ENCODE results near the gene ABCB8.

ABCB8 gene

DNA sequence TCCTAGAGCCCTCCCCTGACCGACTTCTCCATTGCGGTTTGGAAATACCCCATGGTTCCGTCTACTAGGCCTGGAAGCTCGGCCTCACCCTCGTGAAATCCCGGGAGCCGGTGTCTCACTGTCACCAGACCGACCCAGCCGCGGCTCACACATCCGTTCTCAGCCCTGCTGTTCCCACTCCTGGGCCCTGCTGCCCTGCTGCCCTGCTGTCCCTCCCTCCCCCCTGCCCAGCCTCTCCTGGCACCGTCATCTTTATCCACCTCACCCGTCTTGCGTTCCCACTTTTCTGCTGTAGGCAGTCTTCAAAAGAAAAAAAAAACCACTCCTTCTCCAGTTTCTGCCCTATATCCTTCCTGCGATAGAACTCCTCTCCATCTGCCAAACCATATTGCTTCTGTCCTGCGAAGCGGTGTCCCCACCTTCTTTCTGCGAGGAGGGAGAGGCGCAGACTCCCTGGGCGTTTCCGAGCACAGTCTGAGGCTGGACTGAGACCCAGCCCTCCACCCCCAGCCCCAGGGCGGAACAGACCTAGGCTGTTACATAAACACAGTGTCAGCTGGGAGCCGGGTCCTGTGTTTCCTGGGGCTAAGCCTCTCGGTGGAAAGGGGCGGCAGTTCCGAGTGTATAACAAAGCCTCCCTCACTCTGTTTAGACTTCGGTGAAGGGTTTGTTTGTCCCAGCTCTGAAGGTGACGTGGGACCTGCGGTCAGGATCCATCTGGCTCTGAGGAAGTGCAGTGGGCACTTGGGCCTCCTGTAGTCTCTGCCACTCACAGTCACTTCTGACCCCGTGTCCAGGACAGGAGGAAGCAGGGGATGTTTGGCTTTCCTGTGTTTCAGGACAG lies 60.8 kb downstream of the ABCB8 start:
- FAIRE-seq: no peak

DNA sequence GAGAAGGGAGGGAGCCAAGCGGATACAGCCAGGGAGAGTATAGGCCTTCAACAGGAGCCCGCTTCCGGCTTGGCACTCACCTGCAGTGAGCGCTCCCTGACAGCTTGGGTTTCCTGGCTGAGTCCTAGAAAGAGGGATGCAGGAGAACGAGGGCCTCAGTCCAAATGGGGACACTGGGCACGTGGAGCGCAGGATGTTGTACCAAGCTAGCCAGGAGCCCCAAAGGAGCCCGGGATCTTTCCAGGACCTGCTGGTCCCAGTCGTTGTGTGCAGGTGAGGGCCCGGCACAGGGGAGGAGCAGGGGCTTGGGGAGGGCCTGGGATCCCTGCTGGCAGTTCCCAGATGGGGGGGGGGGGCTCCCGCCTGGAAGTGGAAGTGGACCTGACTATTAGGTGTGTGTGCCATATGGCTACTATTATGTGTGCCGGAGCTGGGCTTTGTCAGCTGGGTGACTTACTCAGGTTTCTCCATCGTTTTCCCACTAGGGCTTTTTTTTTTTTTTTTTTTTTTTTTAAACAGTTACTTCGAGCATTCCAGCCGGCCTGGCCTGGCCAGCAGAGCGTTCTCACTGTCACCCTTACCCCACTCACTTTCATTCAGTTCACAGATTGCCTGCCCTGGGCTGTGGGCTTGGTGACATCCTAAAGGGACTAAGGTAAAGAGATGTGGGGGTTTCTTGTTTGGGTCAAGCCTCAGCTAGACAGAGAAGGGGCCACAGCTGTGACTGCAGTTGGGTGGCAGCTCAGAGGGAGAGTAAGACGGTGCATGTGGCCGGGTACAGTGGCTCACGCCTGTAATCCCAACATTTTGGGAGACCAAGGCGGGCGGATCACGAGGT lies 61.9 kb downstream of the ABCB8 start:
- FAIRE-seq: no peak

- no peak for FAIRE-seq
These were observed 62.8 kb downstream of the ABCB8 start for GRCh38 chr7:151091003-151091402.

DNA sequence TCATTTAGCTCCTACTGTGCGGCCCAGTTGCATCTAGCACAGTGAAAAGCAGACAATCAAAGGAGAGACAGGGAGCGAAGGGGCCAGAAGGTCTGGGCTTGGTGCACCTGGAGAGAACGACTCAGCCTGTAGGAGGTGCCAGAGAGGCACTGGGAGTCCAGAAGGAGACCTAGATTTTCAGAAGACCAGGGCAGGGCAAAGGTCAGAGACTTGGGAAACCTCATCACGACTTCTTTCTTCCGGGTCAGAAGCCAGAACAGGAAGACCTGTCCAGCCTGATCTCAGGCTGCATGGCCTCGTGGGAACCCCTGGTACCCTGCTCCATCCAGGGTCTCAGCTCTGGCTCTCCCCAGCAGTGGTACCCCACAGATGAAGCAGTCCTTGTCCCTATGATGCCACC lies 63.2 kb downstream of the ABCB8 start:
- FAIRE-seq: no peak

DNA sequence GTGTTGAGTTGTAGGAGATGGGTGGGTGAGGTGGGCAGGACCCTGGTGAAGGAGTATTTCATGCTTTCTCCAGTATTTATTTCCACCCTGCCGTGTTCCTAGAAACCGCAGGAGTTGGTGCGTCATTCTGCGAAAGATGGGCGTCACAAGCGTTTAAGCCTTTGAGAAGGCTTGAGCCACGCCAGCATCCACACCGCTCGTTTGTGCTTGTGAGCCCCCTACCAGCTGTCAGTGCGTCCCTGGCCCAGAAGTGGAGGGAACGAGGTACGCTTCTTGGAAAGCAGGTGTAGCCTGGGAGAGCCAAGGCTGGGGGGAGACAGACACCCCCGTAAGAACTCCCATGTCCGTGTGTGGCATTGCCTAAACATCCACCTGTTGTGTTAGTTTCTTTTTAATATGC lies 63.7 kb downstream of the ABCB8 start:
- no peak for FAIRE-seq

DNA sequence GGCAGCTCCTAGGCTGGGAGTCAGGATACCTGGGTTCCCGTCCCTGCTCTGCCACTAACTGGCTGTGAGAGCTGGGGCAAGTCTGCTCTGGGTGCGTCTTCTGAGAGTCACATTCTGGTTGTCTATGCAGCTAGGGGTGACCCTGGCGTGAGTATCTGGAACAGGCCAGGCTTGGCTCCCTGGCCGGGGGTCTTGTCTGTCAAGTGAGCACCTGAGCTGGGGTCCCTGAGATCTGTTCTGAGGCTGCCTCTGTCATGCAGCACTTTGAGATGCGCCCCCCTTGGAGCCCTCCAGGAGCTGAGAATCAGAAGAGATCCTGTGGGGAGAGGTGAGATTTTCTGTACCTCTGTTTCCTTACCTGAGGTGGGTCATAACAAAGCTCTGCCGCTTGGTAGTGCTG lies 65.5 kb downstream of the ABCB8 start:
- no peak for FAIRE-seq

DNA sequence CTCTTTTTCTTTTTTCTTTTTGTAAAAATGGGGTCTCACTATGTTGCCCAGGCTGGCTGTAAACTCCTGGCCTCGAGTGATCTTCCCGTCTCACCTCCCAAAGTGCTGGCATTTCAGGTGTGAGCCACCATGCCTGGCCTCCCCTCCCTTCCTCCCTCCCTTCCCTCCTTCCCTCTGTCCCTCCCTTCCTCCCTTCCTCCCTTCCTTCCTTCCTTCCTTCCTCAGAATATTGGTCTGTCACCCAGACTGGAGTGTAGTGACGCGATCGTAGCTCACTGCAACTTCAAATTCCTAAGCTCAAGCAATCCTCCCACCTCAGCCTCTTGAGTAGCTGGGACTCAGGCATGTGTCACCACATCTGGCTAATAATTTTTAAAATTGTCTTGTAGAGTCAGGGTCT lies 66.4 kb downstream of the ABCB8 start:
- FAIRE-seq: no peak

DNA sequence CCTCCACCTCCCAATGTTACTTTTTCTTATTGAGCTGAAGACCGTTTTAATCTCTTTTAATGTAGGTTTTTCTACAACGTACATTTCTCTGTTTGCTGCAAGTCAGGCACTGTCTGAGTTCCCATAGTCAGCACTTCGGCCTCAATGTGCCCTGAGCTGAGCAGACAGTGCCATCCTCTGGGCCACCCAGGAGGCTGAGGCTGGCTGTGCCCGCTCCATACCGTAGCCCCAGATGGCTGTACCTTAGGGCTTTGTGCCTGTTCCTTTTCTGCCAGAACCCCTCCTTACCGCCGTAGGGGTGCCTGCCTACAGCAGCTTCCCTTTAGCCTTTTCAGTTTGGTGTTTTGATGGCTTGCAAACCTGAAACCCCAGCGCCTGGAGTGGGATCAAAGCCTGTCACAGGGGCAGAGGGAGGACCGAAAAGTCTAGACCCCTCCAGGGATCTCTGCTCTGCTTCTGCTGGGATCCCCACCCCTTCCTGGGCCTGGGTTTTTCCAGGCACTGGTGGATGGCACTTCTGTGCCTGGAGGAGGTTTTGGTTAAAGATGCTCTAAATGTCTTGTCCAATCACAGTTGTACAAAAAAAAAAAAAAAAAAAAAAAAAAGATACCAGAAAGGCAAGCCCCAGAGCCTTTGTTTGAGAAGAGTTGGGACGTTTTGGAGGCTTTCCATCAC lies 67.0 kb downstream of the ABCB8 start:
- no peak for FAIRE-seq

DNA sequence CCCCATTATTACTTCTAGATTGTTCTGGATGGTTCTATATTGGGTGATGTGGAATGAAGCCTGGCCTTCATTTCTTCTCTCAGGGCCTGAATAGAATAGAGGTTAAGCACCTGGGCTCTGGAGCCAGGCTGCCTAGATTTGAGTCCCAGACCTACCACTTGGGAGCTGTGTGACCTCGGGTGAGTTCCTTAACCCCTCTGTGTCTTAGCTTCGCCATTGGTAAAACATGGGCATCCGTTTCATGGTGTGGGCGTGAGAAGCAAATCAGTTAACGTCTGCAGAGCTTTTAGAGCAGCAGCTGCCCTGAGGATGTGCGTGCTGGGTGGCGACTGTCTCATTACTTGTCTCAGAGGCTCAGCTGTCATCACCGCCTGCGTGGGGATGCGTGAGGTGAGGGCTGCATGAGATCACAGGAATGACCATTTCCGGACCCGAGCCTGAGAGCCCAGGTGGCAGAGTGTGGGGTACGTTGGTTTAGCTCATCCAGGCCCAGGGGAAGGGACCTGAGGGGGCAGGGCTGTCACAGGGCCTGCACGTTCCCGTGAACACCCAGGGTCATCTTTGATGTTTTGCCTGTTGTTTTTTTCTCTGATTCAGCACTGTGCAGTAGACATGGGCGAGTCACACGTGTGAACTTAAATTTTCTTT lies 67.7 kb downstream of the ABCB8 start:
- FAIRE-seq: no peak
